Sigmoid colon (tissue), 7 donors: ENCODE measurements around the gene SIX5. TPM values are rescaled to one million over a fixed set of nuclear protein-coding genes. Genes with fewer than 3 reads are reported as not detected.
"Not testable (repeated sequence)": the region's sequence is repeated elsewhere in the genome, so short reads cannot be mapped to it uniquely, and the experiment has no call there.

Experiments used
- DNase-seq: peaks from one replicate; pipeline ENCODE4 v3.0.0-alpha.2; 2019
- H3K27ac ChIP-seq, 4 donors: fragments of 200-600 bp; sonication (generic); one replicate each; pipeline ENCODE4 v1.5.1; 2016 to 2019; ENCODE audit warnings: mild to moderate bottlenecking in 1 of 4
- H3K27me3 ChIP-seq, 3 donors: fragments of 200-600 bp; sonication (generic); one replicate each; pipeline ENCODE4 v1.5.1; 2019; ENCODE audit warnings: mild to moderate bottlenecking in 1 of 3
- H3K36me3 ChIP-seq, 4 donors: fragments of 200-600 bp; sonication (generic); one replicate each; pipeline ENCODE4 v1.5.1; 2016 to 2019
- H3K4me1 ChIP-seq, 4 donors: fragments of 200-600 bp; sonication (generic); one replicate each; pipeline ENCODE4 v1.5.1; 2017 to 2019
- H3K4me3 ChIP-seq, 4 donors: fragments of 200-600 bp; sonication (generic); one replicate each; pipeline ENCODE4 v1.5.1; 2017 to 2019; ENCODE audit warnings: mild to moderate bottlenecking in 2 of 4, moderate library complexity in 1 of 4
- H3K9me3 ChIP-seq, 4 donors: fragments of 200-600 bp in 3 of 4; sonication (generic) in 3 of 4; one replicate each; pipeline versions ENCODE4 v1.5.1 to v1.6.1; 2013 to 2019
- EP300 ChIP-seq, 4 donors: sonication (generic); formaldehyde crosslinking; IDR thresholded peaks; one replicate each; pipeline ENCODE4 v1.6.1; 2017; ENCODE audit warnings: antibody characterized with exemption in 4 of 4
- POLR2A ChIP-seq, 2 donors: fragments of 450-650 bp; IDR thresholded peaks; one replicate each; pipeline ENCODE4 v1.6.1; 2016; ENCODE audit warnings: antibody characterized with exemption in 2 of 2, mild to moderate bottlenecking in 2 of 2, moderate library complexity in 2 of 2
- POLR2AphosphoS5 ChIP-seq, 4 donors: sonication (generic); formaldehyde crosslinking; IDR thresholded peaks; one replicate each; pipeline ENCODE4 v1.6.1; 2017; ENCODE audit warnings: antibody characterized with exemption in 4 of 4
- WGBS, 2 donors: extraction: QIAGEN DNeasy Blood & Tissue Kit; methylation state at CpG; one replicate each; pipeline ENCODE4 v1.1.7; 2013; 5-methylcytosine and 5-hydroxymethylcytosine counted together
- intact Hi-C: fragments of 100-400 bp; cut with DNase I; formaldehyde crosslinking; loops from one replicate; pipeline ENCODE4 v1.15.1; 2023
- polyA plus RNA-seq, 3 donors: library from polyadenylated mRNA; stranded (reverse); fragments of 200-250 nt; gene quantifications; one replicate each; pipeline ENCODE4 v1.2.3, GENCODE V29; 2013
- total RNA-seq, 4 donors: library from RNA; depleted of rRNA; stranded (reverse); fragments of >200 nt; gene quantifications; one replicate each; pipeline ENCODE4 v1.1.0, GENCODE V29; 2016
- TF ChIP-seq, protein P1 (sequence below), 4 experiments: fragments of 450-650 bp in 3 of 4; fragments of 200-600 bp in 1 of 4; IDR thresholded peaks; one replicate each; pipeline ENCODE4 v1.5.1; 2016 to 2019; ENCODE audit warnings: antibody characterized with exemption in 4 of 4, mild to moderate bottlenecking in 3 of 4, moderate library complexity in 2 of 4
- donor health status: healthy with polysubstance abuse.
- donor health status: Bipolar disorder and iron deficiency.
- donor health status: healthy.

The SIX5 gene
- total and polyA plus RNA-seq, 7 donors, result 4.2 to 20.7 (median 16.8) TPM

DNA sequence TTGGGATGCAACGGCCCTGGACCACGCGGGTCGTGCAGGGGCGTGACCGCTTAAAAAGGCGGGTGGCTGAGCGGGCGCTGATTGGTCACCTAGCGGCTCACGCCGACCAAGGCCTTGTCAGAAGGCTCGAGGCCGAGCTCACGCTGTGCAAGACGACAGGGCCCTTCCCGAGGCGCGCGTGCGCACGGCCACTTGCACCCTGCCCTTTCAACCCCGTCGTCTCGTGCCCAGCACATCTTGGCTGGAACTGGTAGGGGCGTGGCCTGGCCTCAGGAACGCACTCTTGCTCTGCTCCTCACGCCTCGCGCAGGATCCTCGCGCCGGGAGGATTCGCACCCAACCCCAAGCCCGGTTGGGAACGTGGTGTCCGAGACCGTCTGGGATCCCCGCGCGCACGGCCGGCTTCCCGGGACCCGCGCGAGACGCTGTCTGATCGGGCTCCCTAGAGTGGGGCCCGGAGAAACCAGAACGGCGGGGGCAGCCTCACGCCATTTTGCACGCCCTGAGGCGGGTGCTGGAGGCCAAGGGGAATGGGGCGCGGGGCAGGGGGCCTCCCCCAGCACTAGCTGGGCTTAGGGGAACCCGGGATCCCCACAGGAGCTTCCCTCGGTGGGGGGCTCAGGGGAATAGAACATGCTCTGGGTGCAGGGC, 35.8 kb downstream of the SIX5 start, which contains the start of gene MEIOSIN:
Gene MEIOSIN, plus strand, starts transcription at position 280 of the 651 bp plus-strand sequence. CDS start 1,938 bp downstream, outside the sequence.
- Histone ChIP-seq H3K27me3 (no peaks in the 10 kb centered on the region), H3K4me3 (no peak within 1 kb of the TSS), H3K4me1 (peaks cover 0 to 23% (median 17%) of the 10 kb centered on the region in 4 donors), H3K36me3 (no peaks in the 10 kb centered on the region), H3K9me3 (no peaks in the 10 kb centered on the region), H3K27ac (no peak within 1 kb of the TSS)
- intact Hi-C loops, result no loop called here
- no peak for DNase-seq
- WGBS, 2 donors, result 95% methylated on average over 59 of the region's 59 CpGs
- no peak for TF ChIP-seq POLR2A (IDR thresholded peaks at IDR 0.05)

DNA sequence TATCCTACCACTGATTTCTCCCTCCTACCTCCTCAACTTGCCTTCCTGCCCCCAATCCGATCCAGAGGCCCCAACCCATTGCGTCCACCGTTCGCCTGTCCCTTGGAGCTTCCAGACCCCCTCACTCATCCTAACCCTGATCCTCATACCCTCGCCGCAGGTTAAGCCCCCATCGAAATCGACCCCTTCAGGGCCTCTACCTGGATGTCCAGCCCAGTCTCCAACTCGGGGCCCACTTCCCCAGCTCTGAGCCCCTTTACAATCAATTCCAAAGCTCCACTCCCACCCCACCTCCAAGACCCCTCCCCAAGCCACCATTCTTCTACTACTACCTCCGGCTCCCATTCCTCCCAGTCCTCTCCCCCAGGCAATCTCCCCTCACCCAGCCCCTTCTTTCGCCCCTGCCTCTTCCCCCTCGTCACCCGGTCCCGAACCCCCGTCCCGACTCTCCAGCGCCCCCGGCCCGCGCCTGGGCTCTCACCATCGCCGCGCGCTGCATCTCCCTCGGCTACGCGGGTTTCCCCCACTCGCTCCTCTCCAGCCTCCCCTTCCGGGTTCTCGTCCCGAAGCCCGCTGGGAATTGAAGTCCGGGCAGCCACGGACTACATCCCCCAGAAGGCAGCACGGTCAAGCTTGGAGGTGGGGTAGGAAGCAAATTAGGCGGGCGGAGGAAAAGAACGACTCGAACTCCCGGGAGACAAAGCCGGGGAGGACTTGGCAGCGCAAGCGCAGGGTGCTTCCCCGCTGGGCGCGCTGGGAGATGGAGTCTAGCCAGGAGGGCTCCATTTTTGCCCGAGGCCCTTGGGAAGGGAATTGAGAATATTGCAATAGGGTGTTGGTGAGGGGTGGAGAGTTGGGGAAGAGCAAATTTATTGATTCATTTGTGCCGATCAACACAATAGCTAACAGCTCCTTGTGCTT, 38.4 kb downstream of the SIX5 start, which contains the start of gene FBXO46:
Gene FBXO46, minus strand, starts transcription at position 529 of the 921 bp plus-strand sequence. CDS start 17,401 bp downstream, outside the sequence.
- DNase-seq, result peak; percentile 99
- no peaks in the 10 kb centered on the region for H3K36me3 ChIP-seq
- H3K27me3 ChIP-seq, result no peaks in the 10 kb centered on the region
- intact Hi-C loops, result loop anchor here (2.0 kb wide), 2 partner anchors 38 kb away; partner anchors contain the start of genes QPCTL and SIX5
- peaks cover 0 to 25% (median 20%) of the 10 kb centered on the region in 4 donors for H3K4me1 ChIP-seq
- H3K27ac ChIP-seq, result peak within 1 kb of the TSS; percentile 76 to 87 (median 84)
- peak; percentile 75 to 86 for TF ChIP-seq POLR2A (IDR thresholded peaks at IDR 0.05)
- peak in 1 of 4 donors; percentile 51 for TF ChIP-seq EP300 (IDR thresholded peaks at IDR 0.05)
- TF ChIP-seq POLR2AphosphoS5 (IDR thresholded peaks at IDR 0.05), result peak; percentile 80 to 95 (median 94)
- TF ChIP-seq, protein P1, sequence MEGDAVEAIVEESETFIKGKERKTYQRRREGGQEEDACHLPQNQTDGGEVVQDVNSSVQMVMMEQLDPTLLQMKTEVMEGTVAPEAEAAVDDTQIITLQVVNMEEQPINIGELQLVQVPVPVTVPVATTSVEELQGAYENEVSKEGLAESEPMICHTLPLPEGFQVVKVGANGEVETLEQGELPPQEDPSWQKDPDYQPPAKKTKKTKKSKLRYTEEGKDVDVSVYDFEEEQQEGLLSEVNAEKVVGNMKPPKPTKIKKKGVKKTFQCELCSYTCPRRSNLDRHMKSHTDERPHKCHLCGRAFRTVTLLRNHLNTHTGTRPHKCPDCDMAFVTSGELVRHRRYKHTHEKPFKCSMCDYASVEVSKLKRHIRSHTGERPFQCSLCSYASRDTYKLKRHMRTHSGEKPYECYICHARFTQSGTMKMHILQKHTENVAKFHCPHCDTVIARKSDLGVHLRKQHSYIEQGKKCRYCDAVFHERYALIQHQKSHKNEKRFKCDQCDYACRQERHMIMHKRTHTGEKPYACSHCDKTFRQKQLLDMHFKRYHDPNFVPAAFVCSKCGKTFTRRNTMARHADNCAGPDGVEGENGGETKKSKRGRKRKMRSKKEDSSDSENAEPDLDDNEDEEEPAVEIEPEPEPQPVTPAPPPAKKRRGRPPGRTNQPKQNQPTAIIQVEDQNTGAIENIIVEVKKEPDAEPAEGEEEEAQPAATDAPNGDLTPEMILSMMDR (IDR thresholded peaks at IDR 0.05), result no peak
- 1% methylated on average over 48 of the region's 48 CpGs for WGBS, 2 donors
- peak within 1 kb of the TSS; percentile 87 to 91 (median 88) for H3K4me3 ChIP-seq
- H3K9me3 ChIP-seq, result no peaks in the 10 kb centered on the region

- TF ChIP-seq, protein P1 (IDR thresholded peaks at IDR 0.05), result no peak
- TF ChIP-seq POLR2AphosphoS5 (IDR thresholded peaks at IDR 0.05) (no peak), EP300 (IDR thresholded peaks at IDR 0.05) (no peak), POLR2A (IDR thresholded peaks at IDR 0.05) (no peak)
- intact Hi-C loops, result loop anchor here (2.0 kb wide), 2 partner anchors 37 to 39 kb away; partner anchors contain the start of genes QPCTL and SIX5
- WGBS, 2 donors, result 3 to 21% methylated on average over 10 of the region's 10 CpGs
- DNase-seq, result no peak
- peak overlapping the region; percentile 76 to 87 (median 84) for H3K27ac ChIP-seq
- peaks cover 0 to 6% (median 0%) of the 10 kb centered on the region in 4 donors for H3K36me3 ChIP-seq
- H3K4me1 ChIP-seq, result peaks cover 0 to 25% (median 20%) of the 10 kb centered on the region in 4 donors
- no peaks in the 10 kb centered on the region for H3K27me3 ChIP-seq
- H3K4me3 ChIP-seq, result peak overlapping the region; percentile 87 to 91 (median 88)
- no peaks in the 10 kb centered on the region for H3K9me3 ChIP-seq
Measured at GRCh38 chr19:45729800-45730290, 39.2 kb downstream of the SIX5 start.

GRCh38 chr19:45728683-45729082, 40.4 kb downstream of the SIX5 start:
- H3K27ac ChIP-seq, DNase-seq, H3K27me3 ChIP-seq, H3K9me3 ChIP-seq, intact Hi-C loops, H3K4me3 ChIP-seq, H3K36me3 ChIP-seq: not testable (repeated sequence)
- 96% methylated on average over 18 of the region's 18 CpGs for whole genome bisulfite sequencing, 2 donors
- H3K4me1 ChIP-seq, result peaks cover 0 to 25% (median 20%) of the 10 kb centered on the region in 4 donors

DNA sequence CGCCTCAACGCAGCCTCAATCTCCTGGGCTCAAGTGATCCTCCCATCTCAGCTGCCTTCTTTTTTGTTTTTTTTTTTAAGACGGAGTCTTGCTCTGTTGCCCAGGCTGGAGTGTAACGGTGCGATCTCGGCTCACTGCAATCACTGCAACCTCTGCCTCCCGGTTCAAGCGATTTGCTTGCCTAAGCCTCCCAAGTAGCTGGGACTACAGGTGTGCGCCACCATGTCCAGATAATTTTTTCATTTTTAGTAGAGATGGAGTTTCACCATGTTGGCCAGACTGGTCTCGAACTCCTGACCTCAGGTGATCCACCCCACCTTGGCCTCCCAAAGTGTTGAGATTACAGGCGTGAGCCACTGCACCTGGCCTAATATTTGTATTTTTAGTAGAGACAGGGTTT, 49.0 kb downstream of the SIX5 start:
- peak overlapping the region in 1 of 4 donors; percentile 7 for H3K27ac ChIP-seq
- H3K36me3 ChIP-seq, result peaks cover 0 to 11% (median 4%) of the 10 kb centered on the region in 4 donors
- WGBS, 2 donors, result 96 to 97% methylated on average over 11 of the region's 11 CpGs
- H3K4me3 ChIP-seq, intact Hi-C loops, H3K9me3 ChIP-seq, DNase-seq, H3K27me3 ChIP-seq: not testable (repeated sequence)
- H3K4me1 ChIP-seq, result peaks cover 0 to 19% (median 17%) of the 10 kb centered on the region in 4 donors
